Suprapubic skin (tissue), 4 donors: ENCODE measurements around the gene ARFRP1. TPM values are rescaled to one million over a fixed set of nuclear protein-coding genes. Genes with fewer than 3 reads are reported as not detected.
A peak's percentile ranks its signal among the peaks of the same experiment; 100 is the strongest.

Source experiments
- DNase-seq, 2 donors: peaks; one replicate each; pipeline ENCODE4 v3.0.0-alpha.2; 2019; ENCODE audit warnings: low spot score in 2 of 2
- H3K27ac ChIP-seq: fragments of 200-600 bp; sonication (generic); one replicate; pipeline ENCODE4 v1.5.1; 2019
- H3K27me3 ChIP-seq: fragments of 200-600 bp; sonication (generic); one replicate; pipeline ENCODE4 v1.5.1; 2019
- H3K36me3 ChIP-seq: fragments of 200-600 bp; sonication (generic); one replicate; pipeline ENCODE4 v1.5.1; 2019
- H3K4me1 ChIP-seq: fragments of 200-600 bp; sonication (generic); one replicate; pipeline ENCODE4 v1.5.1; 2019
- H3K4me3 ChIP-seq: fragments of 200-600 bp; sonication (generic); one replicate; pipeline ENCODE4 v1.5.1; 2019; ENCODE audit warnings: mild to moderate bottlenecking
- H3K9me3 ChIP-seq: fragments of 200-600 bp; sonication (generic); one replicate; pipeline ENCODE4 v1.5.1; 2019
- CTCF ChIP-seq, 2 donors: fragments of 200-600 bp in 1 of 2; fragments of 450-650 bp in 1 of 2; sonication (generic) in 1 of 2; IDR thresholded peaks; one replicate each; pipeline ENCODE4 v1.5.1; 2016 to 2019; ENCODE audit warnings: antibody characterized with exemption in 2 of 2, mild to moderate bottlenecking in 1 of 2, moderate library complexity in 1 of 2
- EP300 ChIP-seq: sonication (generic); formaldehyde crosslinking; IDR thresholded peaks from one replicate; pipeline ENCODE4 v1.6.1; 2017; ENCODE audit warnings: antibody characterized with exemption
- POLR2A ChIP-seq, 2 donors: fragments of 450-650 bp; IDR thresholded peaks; one replicate each; pipeline ENCODE4 v1.6.1; 2017; ENCODE audit warnings: antibody characterized with exemption in 2 of 2, mild to moderate bottlenecking in 2 of 2, moderate library complexity in 2 of 2
- POLR2AphosphoS5 ChIP-seq, 3 donors: sonication (generic); formaldehyde crosslinking; IDR thresholded peaks; one replicate each; pipeline ENCODE4 v1.6.1; 2017; ENCODE audit warnings: antibody characterized with exemption in 3 of 3
- WGBS: methylation state at CpG from one replicate; pipeline ENCODE4 v1.1.5; 2018; 5-methylcytosine and 5-hydroxymethylcytosine counted together
- total RNA-seq, 4 donors: library from RNA; depleted of rRNA; stranded (reverse); fragments of >200 nt; gene quantifications; one replicate each; pipeline ENCODE4 v1.1.0, GENCODE V29; 2016

Gene ARFRP1
- total RNA-seq, 4 donors from 2014 or later: 22.1 to 31.9 (median 27.6) TPM

- Histone ChIP-seq H3K4me3 (peak overlapping the region; percentile 74), H3K9me3 (no peaks in the 10 kb centered on the region), H3K36me3 (peaks cover 25% of the 10 kb centered on the region), H3K27ac (peak overlapping the region; percentile 89), H3K27me3 (no peaks in the 10 kb centered on the region), H3K4me1 (peaks cover 56% of the 10 kb centered on the region)
- peak; percentile 96 for DNase-seq
- WGBS: 0% methylated on average over 2 of the region's 29 CpGs
- TF ChIP-seq EP300: no peak
- peak in 1 of 2 donors; percentile 40 for TF ChIP-seq CTCF (IDR thresholded peaks at IDR 0.05)
- TF ChIP-seq POLR2A (IDR thresholded peaks at IDR 0.05): no peak
- TF ChIP-seq POLR2AphosphoS5 (IDR thresholded peaks at IDR 0.05): peak in 2 of 3 donors; percentile 19 to 68
Observed at GRCh38 chr20:63740627-63741353, 33.0 kb upstream of the ARFRP1 start.

GRCh38 chr20:63740070-63740626, 32.4 kb upstream of the ARFRP1 start:
- no peak for DNase-seq
- no peaks in the 10 kb centered on the region for H3K27me3 ChIP-seq
- TF ChIP-seq POLR2A (IDR thresholded peaks at IDR 0.05) (no peak), POLR2AphosphoS5 (IDR thresholded peaks at IDR 0.05) (no peak), EP300 (no peak), CTCF (IDR thresholded peaks at IDR 0.05) (no peak)
- H3K4me1 ChIP-seq: peaks cover 55% of the 10 kb centered on the region
- H3K27ac ChIP-seq: peak overlapping the region; percentile 89
- no CpG with 5 or more reads among the region's 80 CpGs for WGBS
- peak overlapping the region; percentile 74 for H3K4me3 ChIP-seq
- peaks cover 31% of the 10 kb centered on the region for H3K36me3 ChIP-seq
- H3K9me3 ChIP-seq: no peaks in the 10 kb centered on the region

- WGBS: 0% methylated on average over 14 of the region's 136 CpGs
- Histone ChIP-seq H3K36me3 (peaks cover 39% of the 10 kb centered on the region), H3K4me3 (peak within 1 kb of the TSS; percentile 74), H3K4me1 (peaks cover 55% of the 10 kb centered on the region), H3K27me3 (no peaks in the 10 kb centered on the region), H3K27ac (peak within 1 kb of the TSS; percentile 89), H3K9me3 (no peaks in the 10 kb centered on the region)
- peak in 1 of 2 donors; percentile 81 for DNase-seq
- no peak for TF ChIP-seq CTCF (IDR thresholded peaks at IDR 0.05)
Observed at GRCh38 chr20:63739130-63740069, 31.6 kb upstream of the ARFRP1 start, which contains the start of gene SLC2A4RG. Gene SLC2A4RG, plus strand, starts transcription at chr20:63739776. Its CDS starts 137 bp downstream, at chr20:63739913.

- WGBS: 0% methylated on average over 6 of the region's 26 CpGs
- Histone ChIP-seq H3K27ac (peak overlapping the region; percentile 73), H3K27me3 (no peaks in the 10 kb centered on the region), H3K36me3 (peaks cover 45% of the 10 kb centered on the region), H3K4me3 (peak overlapping the region; percentile 53), H3K4me1 (peaks cover 55% of the 10 kb centered on the region), H3K9me3 (no peaks in the 10 kb centered on the region)
- TF ChIP-seq POLR2AphosphoS5 (IDR thresholded peaks at IDR 0.05): no peak
- no peak for TF ChIP-seq POLR2A (IDR thresholded peaks at IDR 0.05)
- no peak for TF ChIP-seq EP300
- TF ChIP-seq CTCF (IDR thresholded peaks at IDR 0.05): no peak
- DNase-seq: peak in 1 of 2 donors; percentile 87
Observed at GRCh38 chr20:63738687-63739129, 30.9 kb upstream of the ARFRP1 start.
